Measurements from ENCODE around the gene GPC5.

- TF ChIP-seq, protein P1, sequence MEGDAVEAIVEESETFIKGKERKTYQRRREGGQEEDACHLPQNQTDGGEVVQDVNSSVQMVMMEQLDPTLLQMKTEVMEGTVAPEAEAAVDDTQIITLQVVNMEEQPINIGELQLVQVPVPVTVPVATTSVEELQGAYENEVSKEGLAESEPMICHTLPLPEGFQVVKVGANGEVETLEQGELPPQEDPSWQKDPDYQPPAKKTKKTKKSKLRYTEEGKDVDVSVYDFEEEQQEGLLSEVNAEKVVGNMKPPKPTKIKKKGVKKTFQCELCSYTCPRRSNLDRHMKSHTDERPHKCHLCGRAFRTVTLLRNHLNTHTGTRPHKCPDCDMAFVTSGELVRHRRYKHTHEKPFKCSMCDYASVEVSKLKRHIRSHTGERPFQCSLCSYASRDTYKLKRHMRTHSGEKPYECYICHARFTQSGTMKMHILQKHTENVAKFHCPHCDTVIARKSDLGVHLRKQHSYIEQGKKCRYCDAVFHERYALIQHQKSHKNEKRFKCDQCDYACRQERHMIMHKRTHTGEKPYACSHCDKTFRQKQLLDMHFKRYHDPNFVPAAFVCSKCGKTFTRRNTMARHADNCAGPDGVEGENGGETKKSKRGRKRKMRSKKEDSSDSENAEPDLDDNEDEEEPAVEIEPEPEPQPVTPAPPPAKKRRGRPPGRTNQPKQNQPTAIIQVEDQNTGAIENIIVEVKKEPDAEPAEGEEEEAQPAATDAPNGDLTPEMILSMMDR (IDR thresholded peaks at IDR 0.05), result no peak
- TF ChIP-seq POLR2A (IDR thresholded peaks at IDR 0.05), result no peak
Observed at GRCh38 chr13:91652404-91653301, 254.2 kb downstream of the GPC5 start.

Measured in uterus (tissue), 2 donors.